Measurements from ENCODE around the gene SLC24A3.

Gene SLC24A3

DNA sequence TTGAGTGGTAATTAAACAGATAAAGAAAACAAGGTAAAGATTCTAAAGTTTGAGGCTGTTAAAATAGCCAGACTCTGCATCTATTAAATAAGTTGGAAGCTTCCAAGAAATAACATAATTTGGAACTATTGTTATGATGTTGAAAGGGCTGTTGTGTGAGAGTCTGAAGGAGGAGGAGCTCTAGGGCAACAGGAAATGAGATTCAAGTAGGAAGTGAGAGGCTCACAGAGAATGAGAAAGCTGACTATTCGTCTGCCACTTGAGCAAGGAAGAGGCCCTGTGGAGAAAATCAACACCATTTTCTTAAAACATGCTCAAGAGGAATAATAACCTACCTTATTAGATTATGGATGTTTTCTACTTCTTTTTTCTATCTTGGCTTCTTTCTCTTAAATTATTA lies 185.2 kb downstream of the SLC24A3 start:
- DNase-seq = no peak

DNA sequence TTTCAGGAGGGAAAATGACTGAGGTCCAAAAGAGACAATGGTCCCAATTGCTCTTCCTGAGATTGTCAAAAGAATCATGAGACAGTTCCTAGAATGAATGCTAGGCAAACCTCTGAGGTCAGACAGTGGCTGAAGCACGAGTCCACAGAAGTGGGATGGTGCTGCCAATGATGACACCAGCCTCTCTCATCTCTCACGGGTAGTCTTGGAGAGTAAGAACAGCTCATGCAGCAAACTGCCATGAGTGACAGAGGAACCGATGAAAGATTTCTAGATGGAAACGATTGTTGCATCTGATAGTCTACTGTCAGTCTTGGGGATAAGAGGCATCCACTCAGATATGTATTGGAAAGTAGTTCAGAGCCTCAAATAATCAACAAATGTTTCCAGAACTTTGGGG lies 188.7 kb downstream of the SLC24A3 start:
- DNase-seq = no peak

DNA sequence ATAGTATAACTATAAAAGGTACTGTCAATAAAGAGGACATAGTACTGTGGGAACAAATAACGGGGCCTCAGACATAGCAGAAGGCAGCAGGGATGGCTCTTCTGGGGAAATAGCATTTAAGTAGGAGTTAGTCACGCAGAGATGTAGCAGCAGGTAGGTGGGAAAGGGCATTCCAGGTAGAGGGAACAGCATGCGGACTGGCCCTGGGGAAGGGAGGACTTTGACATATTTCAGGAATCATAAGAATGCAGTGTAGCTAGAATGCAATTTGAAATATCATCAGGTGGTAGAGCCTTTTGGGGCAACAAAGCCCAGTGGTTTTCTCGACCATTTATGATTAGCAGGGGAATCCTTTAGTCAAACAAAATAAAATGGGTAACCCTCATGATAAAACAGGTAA lies 191.1 kb downstream of the SLC24A3 start:
- no peak for DNase-seq

DNA sequence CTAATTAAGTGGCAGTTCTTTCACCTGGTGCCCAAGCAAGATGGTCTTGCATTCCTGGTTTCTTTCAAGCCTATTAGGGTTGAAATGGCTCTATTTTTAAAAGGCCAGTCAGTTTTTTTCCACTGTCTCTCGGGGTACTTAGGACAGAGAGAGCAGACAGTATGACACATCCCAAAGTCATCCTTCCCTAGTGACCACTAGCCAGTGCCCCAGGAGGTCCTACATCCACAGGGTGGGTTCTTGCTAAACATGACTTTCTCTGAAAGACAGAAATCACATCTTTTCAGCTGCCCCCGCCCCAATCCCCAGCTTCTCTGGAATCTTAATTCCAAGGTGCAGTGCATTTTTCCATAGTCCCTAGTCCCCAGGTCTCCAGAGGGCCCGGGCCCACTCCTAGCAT lies 192.4 kb downstream of the SLC24A3 start:
- DNase-seq = no peak

DNA sequence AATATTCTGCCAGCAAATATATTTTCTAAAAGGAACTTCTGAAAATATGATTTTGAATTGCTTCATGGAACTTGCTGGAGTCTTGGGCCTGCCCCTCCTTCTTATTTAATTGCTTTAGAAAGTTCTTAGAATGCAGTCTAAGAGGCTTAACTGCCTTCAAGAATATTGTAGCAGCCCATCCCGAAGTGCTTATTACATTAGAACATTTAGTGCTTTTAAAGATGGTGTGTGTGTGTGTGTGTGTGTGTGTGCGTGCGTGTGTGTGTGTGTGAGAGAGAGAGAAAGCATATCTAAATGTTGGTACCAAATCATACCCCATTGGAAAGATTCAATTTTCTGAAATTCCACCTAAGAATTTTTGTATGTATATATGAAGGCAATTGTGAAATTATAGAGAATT lies 193.5 kb downstream of the SLC24A3 start:
- no peak for DNase-seq

DNA sequence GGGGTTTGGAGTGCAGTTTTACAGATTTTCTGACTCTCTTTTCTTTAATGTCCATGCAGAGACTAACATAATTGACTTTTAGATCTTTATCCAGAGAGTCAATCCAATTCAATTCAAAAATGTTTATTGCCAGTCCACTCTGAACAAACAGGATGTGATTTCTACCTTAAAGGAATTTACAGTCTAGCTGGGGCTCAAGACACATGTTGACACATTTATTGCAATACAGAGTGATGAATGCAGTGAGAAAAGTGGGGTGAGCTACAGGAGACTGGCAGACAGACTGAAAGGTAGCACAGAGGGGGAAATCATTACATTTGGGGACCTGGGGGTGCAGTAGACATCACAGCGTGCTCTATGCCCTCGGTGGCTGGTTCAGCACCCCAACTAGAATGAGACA lies 193.9 kb downstream of the SLC24A3 start:
- no peak for DNase-seq

DNA sequence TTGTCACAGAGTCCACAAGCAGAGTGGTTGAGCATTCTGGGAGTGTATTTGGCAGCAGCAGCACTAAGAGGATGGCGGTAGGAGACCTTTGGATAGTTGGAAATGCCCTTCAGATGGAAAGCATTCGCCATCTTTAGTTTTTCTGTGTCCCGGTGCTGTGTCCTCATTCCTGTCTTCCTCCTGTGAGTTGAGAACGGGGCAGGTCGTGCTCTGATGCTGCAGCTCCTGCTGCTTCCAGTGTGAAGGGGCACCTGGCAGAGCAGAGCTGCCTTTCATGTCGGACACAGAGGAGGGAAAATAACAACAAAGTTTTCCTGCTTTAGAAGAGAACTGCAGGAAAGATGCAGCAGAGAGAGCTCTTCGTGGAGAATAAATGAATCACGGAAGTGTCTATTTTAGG lies 194.8 kb downstream of the SLC24A3 start:
- no peak for DNase-seq

DNA sequence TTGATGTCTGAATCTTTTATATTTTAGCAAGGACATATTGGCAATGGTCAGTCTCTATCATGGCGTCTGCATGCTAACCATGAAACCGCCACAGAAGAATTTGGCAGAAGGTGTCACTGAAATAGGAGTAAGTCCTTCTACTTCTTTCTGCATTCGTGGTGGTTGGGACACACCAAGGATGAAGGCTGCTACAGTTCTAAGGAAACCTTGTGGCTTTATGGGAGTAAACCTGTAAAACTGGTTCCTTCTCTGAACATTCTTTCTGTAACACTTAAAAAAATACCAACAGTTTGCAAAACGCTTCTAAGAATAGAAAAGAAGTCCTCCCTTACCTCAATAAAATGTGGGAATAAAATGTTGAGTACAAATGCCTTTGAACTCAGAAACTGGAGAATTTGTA lies 195.3 kb downstream of the SLC24A3 start:
- no peak for DNase-seq

DNA sequence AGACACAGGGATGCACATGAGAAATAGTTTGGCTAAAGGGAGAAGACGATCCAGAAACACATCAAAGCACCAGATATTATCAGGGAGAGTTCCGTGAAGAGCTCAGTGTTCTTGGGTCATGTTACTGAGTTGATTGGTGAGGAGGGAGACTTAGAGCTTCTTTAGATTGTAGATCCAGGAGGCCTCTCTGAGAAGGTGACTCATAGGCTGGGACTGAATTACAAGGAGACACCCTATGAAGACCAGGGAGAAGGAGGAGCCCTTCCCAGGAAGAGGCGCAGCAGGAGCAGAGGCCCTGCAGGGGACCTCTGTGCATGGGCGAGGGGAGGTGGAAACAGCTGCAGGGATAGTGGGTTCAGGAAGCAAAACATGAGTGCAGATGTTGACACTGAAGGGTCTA lies 196.5 kb downstream of the SLC24A3 start:
- no peak for DNase-seq

DNA sequence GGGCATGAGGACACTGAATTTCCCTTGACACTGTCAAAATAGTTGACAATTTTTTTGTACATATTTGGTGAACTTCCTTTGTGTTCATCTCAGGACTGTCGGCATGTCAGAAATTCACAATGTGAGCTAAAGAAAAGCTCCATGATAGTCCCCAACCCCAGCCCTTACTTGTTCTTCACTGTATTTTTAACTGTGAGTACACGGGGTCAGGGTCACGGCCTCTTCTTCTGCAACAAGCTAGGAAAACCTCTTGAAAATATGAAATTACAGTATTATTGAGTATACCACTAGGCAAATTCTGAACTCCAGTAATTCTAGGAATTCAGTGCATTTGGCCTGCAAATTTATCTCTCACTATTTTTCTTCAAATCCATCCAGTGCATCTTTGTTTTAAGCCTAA lies 199.4 kb downstream of the SLC24A3 start:
- DNase-seq = no peak

DNA sequence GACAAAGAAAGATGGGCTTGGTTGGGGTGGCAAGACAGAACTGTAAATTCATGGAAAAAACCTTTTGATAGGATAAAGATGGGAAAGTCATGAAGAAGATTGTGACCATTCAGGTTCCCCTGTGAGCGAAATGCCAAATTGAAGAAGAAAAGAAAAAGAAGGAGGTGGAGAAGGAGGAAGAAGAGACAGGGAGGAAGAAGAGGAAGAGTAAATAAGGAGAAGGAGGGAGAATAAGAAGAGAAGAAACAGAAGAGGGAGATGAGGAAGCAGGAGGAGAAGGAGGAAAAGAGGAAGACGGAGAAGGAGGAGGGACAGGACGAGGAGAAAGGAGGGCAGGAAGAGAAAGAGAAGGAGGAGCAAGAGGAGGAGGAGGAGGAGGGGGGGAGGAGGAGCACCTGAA lies 199.8 kb downstream of the SLC24A3 start:
- DNase-seq = no peak

DNA sequence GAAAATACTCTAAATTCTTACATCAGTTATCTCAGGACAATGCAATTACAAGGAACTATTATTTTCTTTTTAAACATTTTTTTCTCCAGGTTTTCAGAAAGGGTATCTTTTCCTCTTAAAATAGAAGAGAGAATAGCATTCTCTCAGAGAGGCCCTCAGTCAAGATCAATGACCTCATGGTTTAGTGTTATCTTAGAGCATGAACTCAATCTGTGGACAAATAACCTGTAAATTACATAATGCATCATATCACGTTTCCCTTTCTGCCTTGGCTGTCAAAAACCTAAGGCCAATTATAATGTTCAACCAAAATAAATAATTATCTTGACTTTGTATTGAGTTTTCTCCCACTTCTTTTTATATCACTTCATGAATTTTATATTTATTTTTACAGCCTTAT lies 202.2 kb downstream of the SLC24A3 start:
- DNase-seq = no peak

DNA sequence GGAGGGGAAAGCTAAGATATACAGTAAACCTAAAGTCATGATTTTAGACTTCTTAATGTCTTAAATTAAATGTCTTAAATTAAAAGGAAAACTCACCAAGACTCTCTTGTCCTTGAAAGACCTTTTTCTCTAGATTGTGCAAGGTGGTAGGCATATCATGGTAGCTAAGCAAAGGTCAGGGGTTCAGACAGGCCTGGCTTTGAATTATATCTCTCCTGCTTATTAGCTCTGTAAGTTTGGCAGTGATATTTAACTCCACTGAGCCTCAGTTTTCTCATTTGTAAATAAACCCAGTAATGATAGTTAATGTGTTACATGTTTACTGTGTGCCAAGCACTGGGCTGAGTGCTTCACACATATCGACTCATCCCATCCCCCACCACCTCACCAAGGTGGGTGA lies 203.3 kb downstream of the SLC24A3 start:
- DNase-seq = no peak

DNA sequence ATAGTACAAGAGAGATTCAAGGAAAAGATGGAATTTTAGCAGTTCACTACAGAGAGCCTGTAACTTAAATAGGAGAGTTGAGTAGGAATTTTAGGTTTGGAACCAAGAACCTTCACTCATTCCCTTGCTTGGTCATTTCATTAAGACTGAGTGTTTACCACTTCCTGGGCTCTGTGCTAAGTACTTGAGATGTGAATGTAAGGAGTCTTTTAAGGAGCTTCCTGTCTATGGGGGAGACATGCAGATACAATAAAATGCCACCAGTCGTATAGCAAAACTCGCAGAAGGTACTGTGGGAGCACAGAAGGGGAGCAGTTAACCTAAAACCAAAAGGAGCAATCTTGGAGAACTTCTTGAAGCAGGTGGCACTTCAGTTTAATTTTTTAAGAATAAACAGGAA lies 204.2 kb downstream of the SLC24A3 start:
- no peak for DNase-seq

DNA sequence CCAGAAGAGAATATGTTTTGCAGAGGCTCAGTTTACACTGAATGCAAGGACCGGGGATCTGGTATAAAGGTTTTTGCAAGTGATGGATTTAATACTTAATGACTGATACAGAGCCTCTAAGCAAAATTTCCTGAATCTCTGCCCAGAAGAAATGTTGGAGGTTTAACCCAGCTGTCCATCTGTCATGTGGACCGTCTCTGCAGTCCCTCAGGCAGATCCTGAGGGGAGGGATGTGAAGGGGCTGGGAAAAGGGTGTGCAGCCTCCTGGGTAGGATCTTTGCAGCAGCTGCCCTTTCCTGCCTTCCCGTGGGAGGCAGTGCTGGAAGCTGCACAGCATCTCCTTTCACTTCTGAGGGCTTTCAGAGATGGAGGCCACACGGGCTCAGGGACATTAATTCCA lies 207.0 kb downstream of the SLC24A3 start:
- no peak for DNase-seq

DNA sequence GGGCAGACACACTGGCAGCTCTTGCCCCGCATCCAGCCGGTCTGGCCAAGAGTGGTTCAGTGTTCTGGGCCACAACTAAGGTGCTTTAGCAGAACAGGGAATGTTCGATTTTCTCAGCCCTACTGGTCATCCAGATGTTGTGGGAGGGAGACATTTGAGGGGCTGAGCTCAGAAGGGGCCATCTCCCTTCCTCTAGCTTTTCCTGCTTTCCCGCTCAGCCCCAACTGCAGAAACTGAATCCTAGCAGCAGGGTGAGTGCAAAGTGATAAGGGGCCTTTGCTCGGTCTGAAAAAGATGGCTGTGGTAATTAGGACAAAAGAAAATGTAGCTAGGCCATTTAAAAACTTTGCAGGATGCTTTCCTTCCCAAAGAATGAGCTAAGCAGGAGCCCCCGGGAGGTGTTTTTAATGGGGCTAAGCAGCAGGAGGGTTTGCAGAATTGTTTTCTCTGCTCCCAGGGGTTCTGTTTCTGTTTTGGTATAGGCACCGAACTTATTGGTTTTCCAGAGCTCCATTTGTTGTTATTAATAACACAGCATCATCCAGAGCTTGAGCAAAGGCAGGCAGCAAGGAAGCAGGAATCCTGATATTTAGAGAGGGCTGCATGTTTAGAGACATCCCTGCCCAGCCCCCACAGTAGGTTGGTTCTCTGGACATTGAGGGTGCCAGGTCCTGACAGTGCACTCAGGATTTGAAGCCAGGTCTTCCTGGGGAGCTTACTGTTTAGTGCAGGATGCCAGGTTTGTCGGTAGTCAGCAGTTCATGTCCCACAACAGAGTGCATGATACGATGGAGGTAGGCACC lies 210.9 kb downstream of the SLC24A3 start:
- DNase-seq = no peak

DNA sequence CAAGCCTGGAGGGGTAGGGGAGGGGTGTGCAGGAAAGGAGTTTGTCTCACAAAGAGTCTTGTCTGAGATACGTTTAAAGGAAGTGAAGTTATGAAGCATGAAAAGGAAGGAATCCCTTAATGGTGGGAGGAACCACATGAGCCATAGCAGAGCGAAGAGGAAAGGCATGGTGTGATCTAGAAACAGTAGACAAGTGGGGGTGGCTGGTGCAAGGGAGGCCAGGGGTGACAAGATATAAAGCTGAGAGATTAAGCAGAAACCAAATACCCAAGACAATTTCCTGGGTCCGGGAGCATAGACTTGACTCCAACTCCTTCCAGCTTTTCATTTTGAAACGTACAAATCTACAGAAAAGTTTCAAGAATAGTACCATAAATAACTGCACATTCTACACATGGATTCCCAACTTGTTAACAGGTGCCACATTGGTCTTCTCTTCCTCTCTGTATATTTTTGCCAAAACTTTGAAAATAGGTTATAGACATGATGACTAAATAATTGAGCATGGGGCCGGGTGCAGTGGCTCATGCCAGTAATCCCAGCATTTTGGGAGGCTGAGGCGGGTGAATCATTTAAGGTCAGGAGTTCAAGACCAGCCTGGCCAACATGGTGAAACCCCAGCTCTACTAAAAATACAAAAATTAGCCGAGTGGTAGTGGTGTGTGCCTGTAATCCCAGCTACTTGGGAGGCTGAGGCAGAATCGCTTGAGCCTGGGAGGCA lies 211.6 kb downstream of the SLC24A3 start:
- no peak for DNase-seq

DNA sequence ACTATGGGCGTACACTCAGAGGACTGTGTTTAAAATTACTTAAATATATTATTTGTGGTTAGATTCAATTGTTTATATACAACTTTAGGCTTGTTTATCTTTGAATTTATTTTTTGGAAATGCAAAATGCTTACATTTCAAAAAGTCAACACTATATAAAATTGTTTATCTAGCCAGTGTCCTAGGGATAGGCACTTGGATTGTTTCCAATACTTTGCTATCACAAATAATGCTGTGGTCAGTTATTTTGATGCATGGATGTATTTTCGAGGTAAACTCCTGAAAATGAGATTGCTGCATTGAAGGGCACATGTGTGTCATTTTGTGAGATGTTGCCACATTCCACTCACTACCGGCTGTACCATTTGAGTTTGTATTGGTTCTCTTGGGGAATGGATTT lies 213.9 kb downstream of the SLC24A3 start:
- DNase-seq = no peak

DNA sequence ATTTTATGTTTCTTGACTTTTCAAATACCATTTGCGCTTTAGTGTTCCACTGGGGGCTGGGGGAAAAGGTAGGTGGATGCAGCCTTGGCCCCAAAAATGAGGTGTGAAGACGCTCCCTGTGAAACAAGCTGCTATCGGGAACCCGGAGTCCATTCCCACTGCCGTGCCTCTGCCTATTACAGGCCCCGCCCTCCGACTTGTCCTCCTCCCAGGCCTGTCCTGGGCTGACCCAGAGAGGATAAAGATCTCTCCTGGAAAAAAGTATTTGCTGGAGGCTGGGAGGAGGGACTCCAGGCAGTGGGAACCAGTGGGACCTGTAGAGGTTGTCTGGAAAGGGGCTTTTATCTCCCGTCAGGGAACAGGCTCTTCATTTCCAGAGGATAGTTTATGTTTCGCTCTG lies 215.0 kb downstream of the SLC24A3 start:
- no peak for DNase-seq

DNA sequence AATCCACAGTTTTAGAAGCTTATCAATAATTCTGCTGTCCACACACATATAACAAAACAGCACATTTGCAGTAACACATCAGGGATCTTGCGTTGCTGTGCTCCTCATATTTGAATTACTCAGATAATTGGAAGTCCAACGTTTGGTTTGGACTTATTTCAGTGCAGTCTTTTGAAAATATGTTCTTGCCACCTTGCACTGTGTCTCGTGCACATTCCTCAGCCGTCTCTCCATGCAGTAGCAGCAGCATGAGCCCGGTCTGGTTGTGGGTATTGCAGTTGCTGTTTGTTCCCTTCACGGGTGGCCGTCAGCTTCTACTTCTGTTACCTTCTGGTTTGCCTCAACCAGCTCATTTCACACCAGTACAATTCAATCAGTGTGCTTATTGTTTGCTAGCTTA lies 215.5 kb downstream of the SLC24A3 start:
- DNase-seq = no peak

DNA sequence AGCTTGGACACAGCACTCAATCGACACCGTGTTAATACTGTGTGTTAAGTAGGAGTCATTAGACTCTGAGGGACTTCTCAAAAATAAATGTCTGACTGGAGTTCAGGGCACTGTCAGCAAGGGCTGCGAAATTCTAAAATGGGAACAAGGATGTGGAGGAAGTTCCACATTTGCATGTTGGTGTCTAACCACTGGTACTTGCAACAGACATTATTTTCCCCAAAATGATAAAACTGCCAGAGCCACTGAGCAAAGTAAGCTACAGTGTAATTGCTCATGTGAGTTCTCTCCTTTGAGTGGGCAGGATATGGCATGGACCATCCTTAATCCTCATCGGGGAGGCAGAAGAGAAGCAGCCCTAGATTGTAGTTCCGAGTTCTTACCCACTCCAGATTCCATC lies 215.9 kb downstream of the SLC24A3 start:
- no peak for DNase-seq

DNA sequence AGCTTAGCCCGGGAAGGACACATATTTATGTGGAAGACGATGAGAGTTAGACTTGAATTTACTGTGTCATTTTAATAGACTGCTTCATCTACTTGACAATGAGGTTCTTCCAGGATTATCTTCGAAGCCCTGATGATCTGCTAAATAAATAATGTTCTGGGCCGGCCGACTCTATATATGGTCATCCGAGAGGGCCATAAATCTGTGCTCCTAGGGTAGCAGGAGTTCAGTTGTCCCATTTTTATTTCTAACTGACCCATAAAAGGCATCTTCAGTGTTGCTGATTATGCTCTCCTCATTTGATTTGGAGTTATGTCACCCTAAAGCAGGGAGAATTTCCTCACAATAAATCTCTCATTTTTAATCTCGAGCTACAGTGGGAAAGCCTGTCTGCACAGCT lies 217.1 kb downstream of the SLC24A3 start:
- DNase-seq = no peak

DNA sequence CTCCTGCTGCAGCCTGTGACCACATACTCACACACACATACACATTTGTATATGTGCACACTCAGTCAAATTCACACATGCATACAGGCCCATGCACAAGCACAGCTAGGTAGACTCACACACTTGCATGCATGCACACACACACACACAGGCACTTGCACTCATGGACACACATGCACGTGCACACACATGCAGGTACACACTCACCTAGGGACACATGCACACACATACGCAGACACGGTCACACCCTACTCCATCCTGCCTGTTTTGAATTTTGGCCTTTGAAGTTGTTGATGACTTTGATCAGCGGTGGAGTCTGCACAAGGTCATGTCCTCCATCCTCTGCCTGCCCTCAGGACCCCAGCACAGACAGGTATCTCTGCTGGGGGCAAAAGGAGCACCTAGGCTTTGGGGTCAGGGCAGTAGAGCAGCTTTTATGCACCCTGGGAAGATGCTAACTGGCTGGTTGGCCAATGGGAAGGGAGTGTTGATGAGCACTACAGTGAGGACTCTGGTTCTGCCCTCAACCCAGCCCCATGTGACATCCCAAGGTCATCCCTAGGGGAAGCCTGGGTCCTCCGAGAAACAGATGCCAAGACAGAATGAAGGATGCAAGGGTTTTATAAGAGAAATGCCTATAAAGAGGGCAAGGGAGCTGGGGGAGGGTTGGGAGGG lies 218.3 kb downstream of the SLC24A3 start:
- DNase-seq = no peak

DNA sequence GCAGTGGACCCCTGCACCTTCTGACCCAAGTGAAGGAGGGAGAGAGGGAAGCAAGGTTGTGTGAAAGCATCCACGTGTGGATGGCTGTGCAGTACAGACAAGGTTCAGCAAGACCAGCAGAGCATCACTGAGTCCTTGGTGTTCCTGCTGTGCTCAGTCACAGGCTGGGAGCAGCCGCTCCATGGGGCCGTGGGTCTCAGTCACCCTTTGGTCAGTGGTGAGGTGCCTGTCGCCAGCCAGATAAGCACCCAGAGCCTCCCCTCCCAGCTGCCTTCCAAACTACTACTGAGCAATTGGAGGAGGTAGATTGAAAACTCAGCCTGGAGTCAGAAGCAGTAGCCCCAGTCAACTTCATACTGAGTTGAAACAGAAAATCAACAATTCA lies 218.9 kb downstream of the SLC24A3 start:
- no peak for DNase-seq

Data from RPMI8226 (cell line).